Right lobe of liver (tissue), 6 donors: Measurements from ENCODE around the gene ICAM3. TPM values are rescaled to one million over a fixed set of nuclear protein-coding genes. Genes with fewer than 3 reads are reported as not detected.
A peak's percentile ranks its signal among the peaks of the same experiment; 100 is the strongest.

ENCODE experiments used
- ATAC-seq, 4 donors: fragments of 200-7000 bp; cut with Tn5 transposase; one replicate each; pipeline ENCODE4 v1.9.1; 2020; ENCODE audit warnings: mild to moderate bottlenecking in 4 of 4, moderate library complexity in 4 of 4
- DNase-seq, 3 donors: peaks; one replicate each; pipeline ENCODE4 v3.0.0-alpha.2; 2020
- H3K27ac ChIP-seq, 3 donors: fragments of 200-600 bp; one replicate each; pipeline ENCODE4 v1.8.0; 2022
- H3K27me3 ChIP-seq, 2 donors: fragments of 200-600 bp; one replicate each; pipeline ENCODE4 v1.8.0; 2022
- H3K36me3 ChIP-seq, 4 donors: fragments of 200-600 bp; sonication (generic) in 1 of 4; one replicate each; pipeline versions ENCODE4 v1.5.1 to v1.8.0; 2017 to 2022; ENCODE audit warnings: control low read depth in 1 of 4
- H3K4me1 ChIP-seq, 4 donors: fragments of 200-600 bp; sonication (generic) in 1 of 4; one replicate each; pipeline versions ENCODE4 v1.5.1 to v1.8.0; 2017 to 2022; ENCODE audit warnings: control low read depth in 1 of 4
- H3K4me3 ChIP-seq, 3 donors: fragments of 200-600 bp; one replicate each; pipeline ENCODE4 v1.8.0; 2022
- H3K9me3 ChIP-seq, 4 donors: fragments of 200-600 bp; sonication (generic) in 1 of 4; one replicate each; pipeline versions ENCODE4 v1.5.1 to v1.8.0; 2017 to 2022; ENCODE audit warnings: control low read depth in 1 of 4
- POLR2A ChIP-seq: fragments of 450-650 bp; IDR thresholded peaks from one replicate; pipeline ENCODE4 v1.6.1; 2017; ENCODE audit warnings: antibody characterized with exemption, mild to moderate bottlenecking
- WGBS: methylation state at CpG from one replicate; pipeline ENCODE4 v1.1.6; 2018; ENCODE audit warnings: low coverage, low lambda C conversion rate; ENCODE audit not compliant: insufficient coverage; ENCODE audit errors: missing lambda C conversion rate; 5-methylcytosine and 5-hydroxymethylcytosine counted together
- intact Hi-C, 2 donors: fragments of 100-400 bp; cut with DNase I; formaldehyde crosslinking; loops; one replicate each; pipeline versions ENCODE4 v1.11.2 to v1.14.1; 2022
- total RNA-seq, 6 experiments: library from RNA; depleted of rRNA in 2 of 6; stranded (reverse); fragments of >200 nt in 2 of 6; fragmentation: NEBNext Ultra II Directional in 3 of 6; extraction: Animal tissue kit (Norgen Biotek cat#: 25700) in 3 of 6; gene quantifications; one replicate each; pipeline versions ENCODE4 v1.1.0 to v1.2.4, GENCODE V29; 2016 to 2023
- TF ChIP-seq, protein P1 (sequence below), 4 donors: fragments of 200-600 bp in 3 of 4; fragments of 450-650 bp in 1 of 4; IDR thresholded peaks; one replicate each; pipeline versions ENCODE4 v1.5.1 to v1.8.0; 2016 to 2022; ENCODE audit warnings: antibody characterized with exemption in 4 of 4, mild to moderate bottlenecking in 2 of 4
- donor health status: DM: no; HTN: yes; CAD: no.
- donor health status: DM: no; HTN: no; CAD: no.
- donor health status: DM: no; HTN: no; CAD: no.
- donor health status: DM: no; HTN: yes; CAD: no.
- donor health status: DM: no; HTN: yes; CAD: no.

ICAM3 gene
- total RNA-seq, 6 experiments from 2014 or later, result 11.4 to 35.5 (median 22.4) TPM

DNA sequence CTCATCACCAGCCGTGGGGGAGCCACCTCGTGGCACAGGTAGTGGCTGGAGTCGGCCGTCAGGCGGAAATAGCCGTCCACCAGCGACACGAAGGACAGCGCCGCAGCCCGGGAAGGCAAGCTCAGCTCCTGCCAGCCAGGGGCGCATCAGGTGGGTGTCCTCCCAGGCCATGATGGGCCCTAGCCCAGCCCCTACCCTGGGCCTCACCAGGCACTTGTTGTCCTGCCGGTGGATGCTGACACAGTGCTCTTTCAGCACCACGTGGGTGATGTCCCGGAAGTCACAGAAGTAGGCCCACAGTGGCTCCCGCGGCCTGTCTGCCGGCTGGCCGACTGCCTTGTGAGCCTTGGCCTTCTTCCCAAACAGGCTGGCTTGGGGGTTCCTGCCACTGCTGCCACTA, 25.2 kb upstream of the ICAM3 start:
- TF ChIP-seq POLR2A, result no peak
- DNase-seq, result peak in 1 of 3 donors; percentile 41
- H3K27ac ChIP-seq, result no peak overlapping the region
- peak; percentile 54 to 79 (median 68) for ATAC-seq
- intact Hi-C loops, result no loop called here
- no CpG with 5 or more reads among the region's 19 CpGs for WGBS
- H3K9me3 ChIP-seq, result no peaks in the 10 kb centered on the region
- no peaks in the 10 kb centered on the region for H3K4me1 ChIP-seq
- H3K27me3 ChIP-seq, result no peaks in the 10 kb centered on the region
- no peak overlapping the region for H3K4me3 ChIP-seq
- peaks cover 0 to 42% (median 12%) of the 10 kb centered on the region in 4 donors for H3K36me3 ChIP-seq

DNA sequence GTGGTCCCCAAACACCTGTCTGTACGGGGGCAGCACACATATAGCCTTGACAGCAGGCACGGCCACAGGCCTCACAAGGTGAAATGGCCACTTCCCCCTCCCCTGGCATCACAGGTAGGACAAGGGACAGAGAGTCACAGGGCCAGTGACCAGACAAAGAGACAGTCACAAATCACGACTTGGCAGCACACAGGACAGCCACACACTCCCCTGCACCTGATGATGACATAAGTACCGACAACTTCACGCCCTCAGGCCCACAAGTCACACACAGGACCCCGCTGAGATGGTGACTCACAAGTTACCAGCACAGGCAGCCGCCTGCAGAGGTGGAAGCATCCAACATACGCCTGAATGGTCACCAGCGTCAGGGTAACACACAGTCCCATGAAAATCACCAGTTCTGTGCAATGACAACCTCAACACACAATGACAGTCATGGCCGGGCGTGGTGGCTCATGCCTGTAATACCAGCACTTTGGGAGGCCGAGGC, 24.4 kb upstream of the ICAM3 start:
- Histone ChIP-seq H3K36me3 (peaks cover 0 to 48% (median 12%) of the 10 kb centered on the region in 4 donors), H3K4me1 (no peaks in the 10 kb centered on the region), H3K9me3 (no peaks in the 10 kb centered on the region), H3K27ac (no peak overlapping the region), H3K27me3 (no peaks in the 10 kb centered on the region), H3K4me3 (no peak overlapping the region)
- TF ChIP-seq, protein P1, sequence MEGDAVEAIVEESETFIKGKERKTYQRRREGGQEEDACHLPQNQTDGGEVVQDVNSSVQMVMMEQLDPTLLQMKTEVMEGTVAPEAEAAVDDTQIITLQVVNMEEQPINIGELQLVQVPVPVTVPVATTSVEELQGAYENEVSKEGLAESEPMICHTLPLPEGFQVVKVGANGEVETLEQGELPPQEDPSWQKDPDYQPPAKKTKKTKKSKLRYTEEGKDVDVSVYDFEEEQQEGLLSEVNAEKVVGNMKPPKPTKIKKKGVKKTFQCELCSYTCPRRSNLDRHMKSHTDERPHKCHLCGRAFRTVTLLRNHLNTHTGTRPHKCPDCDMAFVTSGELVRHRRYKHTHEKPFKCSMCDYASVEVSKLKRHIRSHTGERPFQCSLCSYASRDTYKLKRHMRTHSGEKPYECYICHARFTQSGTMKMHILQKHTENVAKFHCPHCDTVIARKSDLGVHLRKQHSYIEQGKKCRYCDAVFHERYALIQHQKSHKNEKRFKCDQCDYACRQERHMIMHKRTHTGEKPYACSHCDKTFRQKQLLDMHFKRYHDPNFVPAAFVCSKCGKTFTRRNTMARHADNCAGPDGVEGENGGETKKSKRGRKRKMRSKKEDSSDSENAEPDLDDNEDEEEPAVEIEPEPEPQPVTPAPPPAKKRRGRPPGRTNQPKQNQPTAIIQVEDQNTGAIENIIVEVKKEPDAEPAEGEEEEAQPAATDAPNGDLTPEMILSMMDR (IDR thresholded peaks at IDR 0.05), result no peak
- TF ChIP-seq POLR2A, result no peak
- intact Hi-C loops, result no loop called here
- 96% methylated on average over 3 of the region's 12 CpGs for WGBS
- no peak for ATAC-seq
- no peak for DNase-seq

DNA sequence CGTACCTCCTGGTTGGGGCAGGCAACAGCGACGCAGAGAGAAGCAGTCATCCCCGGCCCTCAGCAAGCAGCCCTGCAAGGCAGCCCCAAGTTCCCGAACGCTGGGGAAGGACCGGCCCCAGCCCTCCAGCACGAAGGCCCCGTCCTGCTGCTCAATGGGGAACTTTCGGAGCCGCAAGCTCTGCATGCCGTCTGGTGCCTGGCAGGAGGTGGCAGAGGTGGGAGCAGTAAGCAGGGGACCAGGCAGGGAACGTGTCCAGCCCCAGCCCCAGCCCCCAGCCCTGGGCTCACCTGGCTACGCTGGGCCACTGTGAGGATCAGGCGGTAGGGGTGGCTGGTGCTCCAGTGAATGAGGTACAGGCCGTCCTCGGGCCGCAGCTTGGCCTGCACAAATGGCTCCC, 22.8 kb upstream of the ICAM3 start:
- no CpG with 5 or more reads among the region's 18 CpGs for WGBS
- Histone ChIP-seq H3K4me3 (no peak overlapping the region), H3K9me3 (no peaks in the 10 kb centered on the region), H3K27ac (no peak overlapping the region), H3K4me1 (no peaks in the 10 kb centered on the region), H3K36me3 (peaks cover 0 to 53% (median 11%) of the 10 kb centered on the region in 4 donors), H3K27me3 (no peaks in the 10 kb centered on the region)
- DNase-seq (no peak), ATAC-seq (no peak)
- intact Hi-C loops, result no loop called here
- no peak for TF ChIP-seq POLR2A
- TF ChIP-seq, protein P1 (IDR thresholded peaks at IDR 0.05), result no peak

DNA sequence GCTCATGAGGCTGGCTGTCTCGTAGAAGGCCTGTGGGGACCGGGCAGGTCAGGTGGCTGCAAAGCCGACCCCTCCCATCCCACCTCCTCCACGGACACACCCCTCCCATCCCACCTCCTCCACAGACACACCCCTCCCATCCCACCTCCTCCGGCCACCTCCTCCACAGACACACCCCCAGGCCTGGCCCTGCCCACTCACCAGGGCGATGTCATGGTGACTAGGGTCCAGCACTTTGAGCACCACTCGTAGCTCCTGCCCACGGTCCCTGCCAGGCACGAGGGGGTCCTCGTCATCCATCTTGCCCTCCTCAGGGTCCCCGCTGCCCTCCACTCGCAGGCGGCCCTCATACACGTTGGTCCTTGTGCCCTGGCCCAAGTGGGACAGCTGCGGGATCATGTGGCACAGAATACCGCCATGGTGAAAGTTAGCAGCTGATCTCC, 22.2 kb upstream of the ICAM3 start:
- H3K4me1 ChIP-seq, result no peaks in the 10 kb centered on the region
- no peaks in the 10 kb centered on the region for H3K9me3 ChIP-seq
- no peaks in the 10 kb centered on the region for H3K27me3 ChIP-seq
- H3K36me3 ChIP-seq, result peaks cover 0 to 52% (median 9%) of the 10 kb centered on the region in 4 donors
- TF ChIP-seq, protein P1 (IDR thresholded peaks at IDR 0.05), result no peak
- no peak for TF ChIP-seq POLR2A
- no peak overlapping the region for H3K4me3 ChIP-seq
- peak in 1 of 4 donors; percentile 12 for ATAC-seq
- no peak overlapping the region for H3K27ac ChIP-seq
- intact Hi-C loops, result no loop called here
- WGBS, result 100% methylated on average over 1 of the region's 16 CpGs
- DNase-seq, result no peak

DNA sequence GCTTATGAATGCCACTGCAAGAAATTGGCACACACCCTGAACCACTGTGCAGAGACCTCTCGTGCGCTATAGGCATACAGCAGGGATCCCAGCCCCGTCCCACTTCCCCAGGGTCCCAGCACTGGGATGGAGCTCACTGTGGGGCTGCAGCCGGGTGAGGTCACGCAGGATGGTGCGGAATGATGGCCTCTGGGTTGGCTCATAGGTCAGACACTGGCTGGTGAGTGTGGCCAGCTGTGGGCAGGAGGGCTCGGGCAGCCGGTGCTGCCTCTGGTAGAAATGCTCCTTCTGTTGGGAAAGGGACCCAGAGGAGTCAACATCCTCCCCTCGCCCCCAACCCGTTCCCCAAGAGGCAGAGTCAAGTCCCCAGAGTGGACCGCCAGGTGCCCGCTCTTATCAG, 17.0 kb upstream of the ICAM3 start:
- H3K27me3 ChIP-seq, result no peaks in the 10 kb centered on the region
- H3K4me3 ChIP-seq, result no peak overlapping the region
- no CpG with 5 or more reads among the region's 12 CpGs for WGBS
- H3K4me1 ChIP-seq, result peaks cover 0 to 17% (median 4%) of the 10 kb centered on the region in 4 donors
- peaks cover 0 to 44% (median 10%) of the 10 kb centered on the region in 4 donors for H3K36me3 ChIP-seq
- H3K9me3 ChIP-seq, result no peaks in the 10 kb centered on the region
- no peak for DNase-seq
- TF ChIP-seq, protein P1 (IDR thresholded peaks at IDR 0.05), result no peak
- TF ChIP-seq POLR2A, result no peak
- no peak for ATAC-seq
- intact Hi-C loops, result no loop called here
- no peak overlapping the region for H3K27ac ChIP-seq
